SU-DHL-6 (cell line): Measurements from ENCODE around the gene EXOC3.

ENCODE experiments used
- CTCF ChIP-seq: fragments of 200-600 bp; sonication (generic); IDR thresholded peaks from one replicate; pipeline ENCODE4 v1.5.1; 2017; ENCODE audit warnings: antibody characterized with exemption, mild to moderate bottlenecking, low read length, moderate library complexity; ENCODE audit not compliant: insufficient read depth, poor library complexity, severe bottlenecking
- EZH2phosphoT487 ChIP-seq: fragments of 200-600 bp; sonication (generic), shearing (Covaris generic); conservative IDR thresholded peaks from 2 replicates; pipeline ENCODE4 v1.6.1; 2018; ENCODE audit warnings: mild to moderate bottlenecking, antibody characterized with exemption, low read length, moderate library complexity, mixed read lengths

GRCh38 chr5:474840-475661 lies 32.1 kb downstream of the EXOC3 start:
- TF ChIP-seq CTCF: no peak
- no peak for TF ChIP-seq EZH2phosphoT487
